HG03469 (cell line): Measurements from ENCODE around the gene CACHD1.

Experiments
- ATAC-seq: cut with Tn5 transposase; IDR thresholded peaks from one replicate; pipeline ENCODE4 v1.9.1; 2021; ENCODE audit warnings: mild to moderate bottlenecking, moderate library complexity, moderate number of reproducible peaks; ENCODE audit not compliant: unreplicated experiment

The CACHD1 gene

GRCh38 chr1:64519901-64520300 lies 50.0 kb downstream of the CACHD1 start:
- no peak for ATAC-seq

GRCh38 chr1:64522740-64523139 lies 52.8 kb downstream of the CACHD1 start:
- no peak for ATAC-seq

GRCh38 chr1:64523413-64524337 lies 53.7 kb downstream of the CACHD1 start:
- ATAC-seq, result no peak

GRCh38 chr1:64524614-64525013 lies 54.7 kb downstream of the CACHD1 start:
- no peak for ATAC-seq

GRCh38 chr1:64525116-64525686 lies 55.3 kb downstream of the CACHD1 start:
- no peak for ATAC-seq

GRCh38 chr1:64526312-64526711 lies 56.4 kb downstream of the CACHD1 start:
- ATAC-seq, result no peak

- no peak for ATAC-seq
These were observed 57.2 kb downstream of the CACHD1 start for GRCh38 chr1:64527165-64527564.

- ATAC-seq, result no peak
These were observed 57.9 kb downstream of the CACHD1 start for GRCh38 chr1:64527786-64528185.

- no peak for ATAC-seq
These were observed 61.2 kb downstream of the CACHD1 start for GRCh38 chr1:64530969-64531692.

- no peak for ATAC-seq
These were observed 62.7 kb downstream of the CACHD1 start for GRCh38 chr1:64532646-64533045.

- ATAC-seq, result no peak
These were observed 66.3 kb downstream of the CACHD1 start for GRCh38 chr1:64535938-64536835.

- ATAC-seq, result no peak
These were observed 67.0 kb downstream of the CACHD1 start for GRCh38 chr1:64536836-64537490.

- ATAC-seq, result no peak
These were observed 68.0 kb downstream of the CACHD1 start for GRCh38 chr1:64537942-64538341.

GRCh38 chr1:64538389-64538788 lies 68.5 kb downstream of the CACHD1 start:
- ATAC-seq, result no peak

- no peak for ATAC-seq
These were observed 69.4 kb downstream of the CACHD1 start for GRCh38 chr1:64539289-64539688.

- ATAC-seq, result no peak
These were observed 69.9 kb downstream of the CACHD1 start for GRCh38 chr1:64539781-64540218.

GRCh38 chr1:64540265-64540791 lies 70.4 kb downstream of the CACHD1 start:
- no peak for ATAC-seq

GRCh38 chr1:64542118-64542517 lies 72.2 kb downstream of the CACHD1 start:
- ATAC-seq, result no peak

GRCh38 chr1:64543831-64544230 lies 73.9 kb downstream of the CACHD1 start:
- no peak for ATAC-seq
